ENCODE data around the gene ITGAD. TPM values are rescaled to one million over a fixed set of nuclear protein-coding genes. Genes with fewer than 3 reads are reported as not detected.
A peak's percentile ranks its signal among the peaks of the same experiment; 100 is the strongest.

The ITGAD gene
- total and polyA plus RNA-seq, 2 of the 13 experiments (the other 11 are each of a cell fraction or from before 2014, with no cell fraction given), result not detected

- TF ChIP-seq RNF219 (CRISPR knock-in tag; IDR thresholded peaks at IDR 0.05) (no peak), ZNF629 (CRISPR knock-in tag; conservative IDR thresholded peaks at IDR 0.05) (peak; percentile 48; the same call in 1 of the 2 replicates), MZF1 (CRISPR knock-in tag; IDR thresholded peaks at IDR 0.05; ENCODE audit: borderline replicate concordance) (no peak; the same call in 1 of the 2 replicates), LCORL (IDR thresholded peaks at IDR 0.05) (no peak), LCORL (CRISPR knock-in tag; IDR thresholded peaks at IDR 0.05) (peak; percentile 90; the same call in 1 of the 2 replicates), BORCS8-MEF2B (CRISPR knock-in tag; IDR thresholded peaks at IDR 0.05) (peak; percentile 97), NBN (conservative IDR thresholded peaks at IDR 0.05) (no peak), ZNF251 (CRISPR knock-in tag; IDR thresholded peaks at IDR 0.05) (no peak; the same call in none of the 2 replicates), IRX3 (CRISPR knock-in tag; IDR thresholded peaks at IDR 0.05; ENCODE audit: borderline replicate concordance, low read depth) (peak; percentile 85; the same call in 1 of the 2 replicates), ZNF816 (CRISPR knock-in tag; IDR thresholded peaks at IDR 0.05; ENCODE audit: borderline replicate concordance) (no peak), SP140L (CRISPR knock-in tag; IDR thresholded peaks at IDR 0.05; ENCODE audit: borderline replicate concordance) (no peak; the same call in 1 of the 2 replicates), EZH2 (conservative IDR thresholded peaks at IDR 0.05; ENCODE audit: low read depth, low read length) (no peak), ZNF383 (CRISPR knock-in tag; IDR thresholded peaks at IDR 0.05; ENCODE audit: borderline replicate concordance) (0 out of 2 replicates have a peak, but pooled peaks have one; percentile 15), ZBTB42 (CRISPR knock-in tag; IDR thresholded peaks at IDR 0.05) (no peak), ZNF557 (CRISPR knock-in tag; IDR thresholded peaks at IDR 0.05) (peak; percentile 96), IRF9 (CRISPR knock-in tag; IDR thresholded peaks at IDR 0.05; ENCODE audit: borderline replicate concordance) (no peak), ZNF616 (CRISPR knock-in tag; IDR thresholded peaks at IDR 0.05; ENCODE audit: low read depth) (peak; percentile 48; the same call in 1 of the 2 replicates), SP2 (CRISPR knock-in tag; IDR thresholded peaks at IDR 0.05) (no peak), ZNF333 (CRISPR knock-in tag; IDR thresholded peaks at IDR 0.05; ENCODE audit: borderline replicate concordance) (peak; percentile 43; the same call in 1 of the 2 replicates), ZFY (CRISPR knock-in tag; IDR thresholded peaks at IDR 0.05) (peak; percentile 94), SUZ12 (IDR thresholded peaks at IDR 0.05; ENCODE audit: low read depth, low read length) (no peak)
- TF ChIP-seq, protein P1, sequence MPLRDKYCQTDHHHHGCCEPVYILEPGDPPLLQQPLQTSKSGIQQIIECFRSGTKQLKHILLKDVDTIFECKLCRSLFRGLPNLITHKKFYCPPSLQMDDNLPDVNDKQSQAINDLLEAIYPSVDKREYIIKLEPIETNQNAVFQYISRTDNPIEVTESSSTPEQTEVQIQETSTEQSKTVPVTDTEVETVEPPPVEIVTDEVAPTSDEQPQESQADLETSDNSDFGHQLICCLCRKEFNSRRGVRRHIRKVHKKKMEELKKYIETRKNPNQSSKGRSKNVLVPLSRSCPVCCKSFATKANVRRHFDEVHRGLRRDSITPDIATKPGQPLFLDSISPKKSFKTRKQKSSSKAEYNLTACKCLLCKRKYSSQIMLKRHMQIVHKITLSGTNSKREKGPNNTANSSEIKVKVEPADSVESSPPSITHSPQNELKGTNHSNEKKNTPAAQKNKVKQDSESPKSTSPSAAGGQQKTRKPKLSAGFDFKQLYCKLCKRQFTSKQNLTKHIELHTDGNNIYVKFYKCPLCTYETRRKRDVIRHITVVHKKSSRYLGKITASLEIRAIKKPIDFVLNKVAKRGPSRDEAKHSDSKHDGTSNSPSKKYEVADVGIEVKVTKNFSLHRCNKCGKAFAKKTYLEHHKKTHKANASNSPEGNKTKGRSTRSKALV (CRISPR knock-in tag; IDR thresholded peaks at IDR 0.05), result peak; percentile 88
- TF ChIP-seq, protein P2, sequence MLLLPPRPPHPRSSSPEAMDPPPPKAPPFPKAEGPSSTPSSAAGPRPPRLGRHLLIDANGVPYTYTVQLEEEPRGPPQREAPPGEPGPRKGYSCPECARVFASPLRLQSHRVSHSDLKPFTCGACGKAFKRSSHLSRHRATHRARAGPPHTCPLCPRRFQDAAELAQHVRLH (CRISPR knock-in tag; IDR thresholded peaks at IDR 0.05; ENCODE audit: borderline replicate concordance, low read depth), result peak; percentile 92
Measured at GRCh38 chr16:31458073-31458843, 65.1 kb downstream of the ITGAD start (continued).

All from HepG2 (cell line).